Natural killer cell (primary cell): ENCODE results near the gene ACSM3. TPM values are rescaled to one million over a fixed set of nuclear protein-coding genes. Genes with fewer than 3 reads are reported as not detected.
A peak's percentile ranks its signal among the peaks of the same experiment; 100 is the strongest.

ENCODE experiments used
- ATAC-seq, 3 donors: fragments of 150-1000 bp in 2 of 3; fragments of 200-7000 bp in 1 of 3; cut with Tn5 transposase; 1 replicate in 1 of 3; 2 replicates in 2 of 3; pipeline ENCODE4 v1.10.0; 2021; ENCODE audit warnings: mild to moderate bottlenecking in 2 of 3, moderate library complexity in 2 of 3
- DNase-seq, 2 donors: peaks; one replicate each; pipeline versions ENCODE4 v3.0.0 to v3.0.0-alpha.2; 2013 to 2021; ENCODE audit warnings: mixed read lengths in 1 of 2
- H3K27ac ChIP-seq: one replicate; pipeline ENCODE4 v1.5.1; 2013; ENCODE audit warnings: mild to moderate bottlenecking, low read length
- H3K27me3 ChIP-seq: one replicate; pipeline ENCODE4 v1.6.1; 2013; ENCODE audit warnings: low read length; ENCODE audit not compliant: control insufficient read depth, insufficient read depth
- H3K36me3 ChIP-seq: one replicate; pipeline ENCODE4 v1.6.1; 2013; ENCODE audit warnings: low read length; ENCODE audit not compliant: control insufficient read depth, insufficient read depth
- H3K4me1 ChIP-seq: one replicate; pipeline ENCODE4 v1.6.1; 2013; ENCODE audit warnings: low read length; ENCODE audit not compliant: control insufficient read depth, insufficient read depth
- H3K4me3 ChIP-seq: one replicate; pipeline ENCODE4 v1.5.1; 2013; ENCODE audit warnings: low read length
- H3K9me3 ChIP-seq: one replicate; pipeline ENCODE4 v1.6.1; 2013; ENCODE audit warnings: low read length; ENCODE audit not compliant: control insufficient read depth, insufficient read depth
- H3K27ac Mint-ChIP-seq, 2 donors: one replicate each; pipeline ENCODE4 v1.8.0; 2022; ENCODE audit warnings: mild to moderate bottlenecking in 2 of 2, mixed read lengths in 2 of 2, moderate library complexity in 1 of 2
- H3K27me3 Mint-ChIP-seq, 2 donors: one replicate each; pipeline ENCODE4 v1.8.0; 2022; ENCODE audit warnings: low read depth in 2 of 2, mixed read lengths in 2 of 2
- H3K36me3 Mint-ChIP-seq: one replicate; pipeline ENCODE4 v1.8.0; 2022; ENCODE audit warnings: mixed read lengths
- H3K4me1 Mint-ChIP-seq, 2 donors: one replicate each; pipeline ENCODE4 v1.8.0; 2022; ENCODE audit warnings: mixed read lengths in 2 of 2
- H3K4me3 Mint-ChIP-seq: one replicate; pipeline ENCODE4 v1.8.0; 2022; ENCODE audit warnings: mild to moderate bottlenecking, moderate library complexity, mixed read lengths
- H3K9me3 Mint-ChIP-seq, 2 donors: one replicate each; pipeline ENCODE4 v1.8.0; 2022; ENCODE audit warnings: mixed read lengths in 2 of 2
- CTCF ChIP-seq: fragments of 200-600 bp; IDR thresholded peaks from one replicate; pipeline ENCODE4 v1.8.0; 2022; ENCODE audit warnings: antibody characterized with exemption
- WGBS: methylation state at CpG from one replicate; pipeline ENCODE4 v1.1.7; 2013; ENCODE audit warnings: missing lambda C conversion rate; ENCODE audit not compliant: insufficient coverage; 5-methylcytosine and 5-hydroxymethylcytosine counted together
- intact Hi-C: fragments of 100-400 bp; cut with micrococcal nuclease; formaldehyde crosslinking; loops from one replicate; pipeline ENCODE4 v1.14.2; 2022
- total RNA-seq, 4 donors: library from RNA; stranded (reverse); fragments of 120-200 nt in 1 of 4; gene quantifications; one replicate each; pipeline versions ENCODE4 v1.2.3 to v1.2.4, GENCODE V29; 2013 to 2022

ACSM3 gene
- total RNA-seq, 3 donors from 2014 or later (not counting 1 experiment from before 2014, with no cell fraction given) = 3.7 to 4.4 (median 4.4) TPM

DNA sequence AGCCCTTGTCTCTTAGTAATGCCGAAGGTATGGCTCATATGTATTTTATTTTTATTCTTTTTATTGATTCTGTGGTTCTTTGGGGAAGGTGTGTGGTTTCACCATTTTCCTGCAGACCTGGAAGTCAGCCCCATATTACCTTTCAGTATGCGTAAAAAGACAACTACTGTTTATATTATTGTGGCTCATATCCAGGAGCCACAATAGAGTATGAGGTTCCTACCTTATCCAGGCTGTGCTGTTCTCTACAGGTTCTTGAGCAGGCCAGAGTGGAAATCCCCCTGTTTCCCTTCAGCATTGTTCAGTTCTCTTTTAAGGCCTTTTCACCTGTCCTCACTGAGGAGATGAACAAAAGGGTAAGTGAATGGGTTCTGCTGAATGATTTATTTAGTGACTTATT, 75.7 kb downstream of the ACSM3 start:
- no peak for TF ChIP-seq CTCF
- H3K4me1 Mint-ChIP-seq = peaks cover 8 to 10% of the 10 kb centered on the region in 2 donors
- peaks cover 0 to 4% of the 10 kb centered on the region in 2 donors for H3K9me3 Mint-ChIP-seq
- H3K4me3 ChIP-seq = no peak overlapping the region
- intact Hi-C loops = no loop called here
- H3K27ac Mint-ChIP-seq = no peak overlapping the region
- H3K27ac ChIP-seq = no peak overlapping the region
- DNase-seq = no peak
- H3K27me3 ChIP-seq = no peaks in the 10 kb centered on the region
- H3K4me1 ChIP-seq = peaks cover 6% of the 10 kb centered on the region
- H3K4me3 Mint-ChIP-seq = no peak overlapping the region
- no CpG with 5 or more reads among the region's 2 CpGs for WGBS
- no peak for ATAC-seq
- H3K36me3 ChIP-seq = no peaks in the 10 kb centered on the region
- H3K36me3 Mint-ChIP-seq = peaks cover 6% of the 10 kb centered on the region
- no peaks in the 10 kb centered on the region for H3K9me3 ChIP-seq
- no peaks in the 10 kb centered on the region for H3K27me3 Mint-ChIP-seq

GRCh38 chr16:20844054-20844453, 80.2 kb downstream of the ACSM3 start:
- H3K4me3 Mint-ChIP-seq = peak overlapping the region; percentile 69

GRCh38 chr16:20844588-20844987, 80.8 kb downstream of the ACSM3 start:
- H3K9me3 Mint-ChIP-seq = no peaks in the 10 kb centered on the region
- Histone ChIP-seq H3K36me3 (no peaks in the 10 kb centered on the region), H3K27me3 (no peaks in the 10 kb centered on the region), H3K4me1 (peaks cover 13% of the 10 kb centered on the region), H3K9me3 (no peaks in the 10 kb centered on the region), H3K27ac (peak overlapping the region; percentile 51), H3K4me3 (no peak overlapping the region)
- peak overlapping the region; percentile 69 for H3K4me3 Mint-ChIP-seq
- no peaks in the 10 kb centered on the region for H3K36me3 Mint-ChIP-seq
- peak in 1 of 2 donors; percentile 42 for DNase-seq
- TF ChIP-seq CTCF = no peak
- peak overlapping the region; percentile 58 to 84 for H3K27ac Mint-ChIP-seq
- ATAC-seq = peak; percentile 29 to 54 (median 53)
- no peaks in the 10 kb centered on the region for H3K27me3 Mint-ChIP-seq
- intact Hi-C loops = no loop called here
- 33% methylated on average over 3 of the region's 3 CpGs for WGBS
- peaks cover 18 to 21% of the 10 kb centered on the region in 2 donors for H3K4me1 Mint-ChIP-seq

More at GRCh38 chr16:20844054-20844453, 80.2 kb downstream of the ACSM3 start:
- Histone ChIP-seq H3K27me3 (no peaks in the 10 kb centered on the region), H3K9me3 (no peaks in the 10 kb centered on the region), H3K4me3 (no peak overlapping the region), H3K4me1 (peaks cover 13% of the 10 kb centered on the region), H3K27ac (peak overlapping the region; percentile 36), H3K36me3 (no peaks in the 10 kb centered on the region)
- ATAC-seq = peak in 1 of 3 donors; percentile 48
- Mint-ChIP-seq H3K4me1 (peaks cover 18 to 21% of the 10 kb centered on the region in 2 donors), H3K36me3 (no peaks in the 10 kb centered on the region), H3K9me3 (no peaks in the 10 kb centered on the region), H3K27ac (peak overlapping the region; percentile 58 to 84), H3K27me3 (no peaks in the 10 kb centered on the region)
- WGBS = 9% methylated on average over 2 of the region's 2 CpGs
- no peak for TF ChIP-seq CTCF
- peak in 1 of 2 donors; percentile 40 for DNase-seq
- intact Hi-C loops = no loop called here

- no peaks in the 10 kb centered on the region for H3K9me3 ChIP-seq
- H3K4me1 ChIP-seq = peaks cover 13% of the 10 kb centered on the region
- Mint-ChIP-seq H3K4me1 (peaks cover 21 to 24% of the 10 kb centered on the region in 2 donors), H3K27ac (no peak overlapping the region), H3K9me3 (no peaks in the 10 kb centered on the region), H3K36me3 (no peaks in the 10 kb centered on the region), H3K27me3 (no peaks in the 10 kb centered on the region), H3K4me3 (no peak overlapping the region)
- TF ChIP-seq CTCF = no peak
- no peak overlapping the region for H3K27ac ChIP-seq
- DNase-seq (no peak), ATAC-seq (no peak)
- no peak overlapping the region for H3K4me3 ChIP-seq
- intact Hi-C loops = no loop called here
- no peaks in the 10 kb centered on the region for H3K36me3 ChIP-seq
- no peaks in the 10 kb centered on the region for H3K27me3 ChIP-seq
- WGBS = over 99% methylated on average over 6 of the region's 6 CpGs
Observed at GRCh38 chr16:20846030-20846429, 82.2 kb downstream of the ACSM3 start.
